Activated naive CD4-positive, alpha-beta T cell (primary cell): Measurements from ENCODE around the gene IFI30.

ENCODE experiments used
- DNase-seq, 4 experiments: peaks; one replicate each; lab custom pipeline; 2025; lab: John Stamatoyannopoulos, UW

The IFI30 gene

GRCh38 chr19:18225702-18226468, 52.3 kb downstream of the IFI30 start, which contains the start of gene PDE4C:
PDE4C (minus strand) TSS chr19:18226438; CDS start chr19:18226415, 23 bp downstream.
- no peak for DNase-seq

- no peak for DNase-seq
These were observed 53.6 kb downstream of the IFI30 start for GRCh38 chr19:18226956-18227780.
